Smooth muscle cell of the brain vasculature (primary cell): ENCODE data around the gene ZNF346.

Experiments used
- DNase-seq: peaks from one replicate; pipeline ENCODE4 v3.0.0-alpha.2; 2012; ENCODE audit warnings: low read depth, low spot score

The ZNF346 gene

GRCh38 chr5:177116631-177117373 lies 94.3 kb downstream of the ZNF346 start:
- DNase-seq = no peak

GRCh38 chr5:177117441-177118045 lies 95.0 kb downstream of the ZNF346 start:
- DNase-seq = no peak

GRCh38 chr5:177122566-177122965 lies 100.1 kb downstream of the ZNF346 start:
- no peak for DNase-seq

GRCh38 chr5:177123789-177124485 lies 101.4 kb downstream of the ZNF346 start:
- no peak for DNase-seq

GRCh38 chr5:177124486-177124991 lies 102.0 kb downstream of the ZNF346 start:
- DNase-seq = no peak

- DNase-seq = no peak
Measured at GRCh38 chr5:177126771-177127170, 104.3 kb downstream of the ZNF346 start.

GRCh38 chr5:177128551-177128981 lies 106.1 kb downstream of the ZNF346 start:
- no peak for DNase-seq

GRCh38 chr5:177130211-177131018 lies 107.9 kb downstream of the ZNF346 start:
- DNase-seq = no peak
